ENCODE results near the gene CHST11. TPM values are rescaled to one million over a fixed set of nuclear protein-coding genes. Genes with fewer than 3 reads are reported as not detected.

CHST11 gene
- total RNA-seq, 1 donor from 2014 or later = 40.1 TPM

- no peaks in the 10 kb centered on the region for H3K9me3 Mint-ChIP-seq
- ChIA-PET CTCF (interaction anchor here (2.1 kb wide), 1 partner anchor 251 kb away, joined by 6 read pairs; no protein-coding TSS in a partner anchor), POLR2A (no interaction called here)
- H3K27ac Mint-ChIP-seq = no peak overlapping the region
- no peak for TF ChIP-seq CTCF (IDR thresholded peaks at IDR 0.05)
- H3K4me1 Mint-ChIP-seq = peaks cover 15% of the 10 kb centered on the region
- DNase-seq (no peak), ATAC-seq (ENCODE audit: low read depth) (no peak)
- no peak overlapping the region for H3K4me3 Mint-ChIP-seq
- H3K27me3 Mint-ChIP-seq = no peaks in the 10 kb centered on the region
- intact Hi-C loops (cut with micrococcal nuclease) = no loop called here
- H3K36me3 Mint-ChIP-seq (ENCODE audit: low read depth) = peaks cover 33% of the 10 kb centered on the region
Measured at GRCh38 chr12:104632724-104633201, 176.0 kb downstream of the CHST11 start.

DNA sequence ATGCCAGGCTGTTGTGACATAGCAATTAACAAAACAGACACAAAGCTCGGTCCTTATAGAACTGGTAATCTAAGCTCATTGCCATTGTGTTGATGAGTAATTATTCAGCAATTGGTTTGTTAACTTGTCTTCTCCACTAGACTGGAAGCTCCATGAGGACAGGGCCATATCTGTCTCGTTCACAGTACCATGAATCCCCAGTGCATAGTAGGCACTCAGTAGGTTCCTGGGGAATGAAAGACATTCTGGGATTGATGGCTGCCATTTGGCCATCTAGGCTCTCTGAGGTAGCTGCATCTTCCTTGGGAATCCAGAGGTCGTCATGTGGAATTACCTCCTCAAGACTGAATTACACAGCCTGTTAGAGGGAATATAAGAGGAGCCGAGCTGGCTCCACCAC, 177.3 kb downstream of the CHST11 start:
- no peak for DNase-seq
- POLR2A ChIA-PET = no interaction called here
- Mint-ChIP-seq H3K36me3 (ENCODE audit: low read depth) (peaks cover 28% of the 10 kb centered on the region), H3K4me1 (peaks cover 25% of the 10 kb centered on the region), H3K27me3 (no peaks in the 10 kb centered on the region), H3K27ac (no peak overlapping the region), H3K4me3 (no peak overlapping the region), H3K9me3 (no peaks in the 10 kb centered on the region)
- TF ChIP-seq CTCF (IDR thresholded peaks at IDR 0.05) = no peak
- CTCF ChIA-PET = interaction anchor here (0.6 to 2.1 kb wide), 2 partner anchors 66 to 252 kb away, joined by 3 to 6 read pairs; no protein-coding TSS in a partner anchor
- ATAC-seq (ENCODE audit: low read depth) = no peak
- intact Hi-C loops (cut with micrococcal nuclease) = no loop called here

- Mint-ChIP-seq H3K27ac (no peak overlapping the region), H3K9me3 (peaks cover 3% of the 10 kb centered on the region)
Measured at GRCh38 chr12:104634852-104635251, 178.1 kb downstream of the CHST11 start.

DNA sequence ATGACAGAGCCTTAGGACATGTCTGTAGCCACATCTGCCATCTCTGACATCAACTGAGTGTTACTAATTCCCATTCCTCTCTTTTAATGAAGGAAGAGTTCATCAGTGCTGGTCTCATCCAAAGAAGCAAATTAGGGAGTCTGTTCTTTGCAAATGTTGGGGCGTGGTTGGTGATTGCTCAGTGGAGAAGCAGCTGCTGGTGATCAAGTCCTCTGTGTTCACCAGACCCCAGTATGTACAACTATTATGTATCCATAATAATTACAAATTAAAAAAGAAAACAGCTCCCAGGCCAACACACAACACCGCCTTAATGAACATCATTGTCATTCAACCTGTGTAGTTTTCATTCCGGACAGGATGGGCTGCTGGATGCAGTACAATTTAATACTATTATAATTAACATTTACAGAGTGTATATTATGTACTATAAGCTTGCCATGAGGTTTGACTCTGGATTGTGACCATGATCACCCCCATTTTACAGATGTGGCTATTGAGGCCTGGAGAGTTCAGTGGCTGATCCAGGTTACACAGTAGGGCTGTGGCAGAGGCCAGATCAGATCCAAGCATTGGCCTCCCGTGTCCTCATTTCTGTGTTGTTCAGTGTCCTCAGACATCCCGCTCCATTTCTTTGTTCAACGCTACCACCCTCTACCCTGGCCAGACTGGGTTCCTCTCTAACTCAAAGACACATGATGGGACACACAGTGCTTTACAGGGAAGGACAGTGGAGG, 179.0 kb downstream of the CHST11 start:
- ChIA-PET POLR2A (interaction anchor here (0.6 to 1.3 kb wide), 2 partner anchors 24 to 53 kb away, joined by 4 to 5 read pairs; no protein-coding TSS in a partner anchor), CTCF (interaction anchor here (1.8 kb wide), 1 partner anchor 254 kb away, joined by 8 read pairs; no protein-coding TSS in a partner anchor)
- Mint-ChIP-seq H3K4me3 (no peak overlapping the region), H3K36me3 (ENCODE audit: low read depth) (peaks cover 39% of the 10 kb centered on the region), H3K9me3 (peaks cover 8% of the 10 kb centered on the region), H3K4me1 (peaks cover 38% of the 10 kb centered on the region), H3K27ac (peak overlapping the region; percentile 43), H3K27me3 (no peaks in the 10 kb centered on the region)
- DNase-seq = no peak
- TF ChIP-seq CTCF (IDR thresholded peaks at IDR 0.05) = no peak
- intact Hi-C loops (cut with micrococcal nuclease) = no loop called here
- ATAC-seq (ENCODE audit: low read depth) = no peak

More at GRCh38 chr12:104634852-104635251, 178.1 kb downstream of the CHST11 start:
- DNase-seq = no peak
- no peak for TF ChIP-seq CTCF (IDR thresholded peaks at IDR 0.05)
- H3K4me3 Mint-ChIP-seq = no peak overlapping the region
- ChIA-PET CTCF (no interaction called here), POLR2A (no interaction called here)
- peaks cover 37% of the 10 kb centered on the region for H3K36me3 Mint-ChIP-seq (ENCODE audit: low read depth)
- H3K27me3 Mint-ChIP-seq = no peaks in the 10 kb centered on the region
- peaks cover 31% of the 10 kb centered on the region for H3K4me1 Mint-ChIP-seq
- intact Hi-C loops (cut with micrococcal nuclease) = no loop called here
- no peak for ATAC-seq (ENCODE audit: low read depth)

GRCh38 chr12:104636496-104636895, 179.7 kb downstream of the CHST11 start:
- ChIA-PET POLR2A (interaction anchor here (0.6 to 1.3 kb wide), 2 partner anchors 23 to 53 kb away, joined by 4 to 5 read pairs; no protein-coding TSS in a partner anchor), CTCF (interaction anchor here (0.7 to 1.8 kb wide), 2 partner anchors 11 to 255 kb away, joined by 3 to 8 read pairs; no protein-coding TSS in a partner anchor)
- intact Hi-C loops (cut with micrococcal nuclease) = no loop called here
- Mint-ChIP-seq H3K9me3 (peaks cover 11% of the 10 kb centered on the region), H3K36me3 (ENCODE audit: low read depth) (peaks cover 38% of the 10 kb centered on the region), H3K4me3 (no peak overlapping the region), H3K27ac (peak overlapping the region; percentile 43), H3K27me3 (no peaks in the 10 kb centered on the region), H3K4me1 (peaks cover 46% of the 10 kb centered on the region)
- no peak for DNase-seq
- ATAC-seq (ENCODE audit: low read depth) = no peak
- no peak for TF ChIP-seq CTCF (IDR thresholded peaks at IDR 0.05)
